Measurements from ENCODE around the gene TSEN34. TPM values are rescaled to one million over a fixed set of nuclear protein-coding genes. Genes with fewer than 3 reads are reported as not detected.

Gene TSEN34
- total RNA-seq, 4 donors from 2014 or later: 36.1 to 49.3 (median 40.3) TPM

- TF ChIP-seq CTCF (IDR thresholded peaks at IDR 0.05): no peak
- no peak for DNase-seq (ENCODE audit: low spot score)
- no peak for ATAC-seq (ENCODE audit: low FRiP score)
These were observed 5.4 kb downstream of the TSEN34 start for GRCh38 chr19:54196536-54196935.

GRCh38 chr19:54197121-54197520, 6.0 kb downstream of the TSEN34 start:
- ATAC-seq (ENCODE audit: low FRiP score) (no peak), DNase-seq (ENCODE audit: low spot score) (no peak)
- no peak for TF ChIP-seq CTCF (IDR thresholded peaks at IDR 0.05)

GRCh38 chr19:54199401-54199800, 8.3 kb downstream of the TSEN34 start:
- DNase-seq (ENCODE audit: low spot score) (no peak), ATAC-seq (ENCODE audit: low FRiP score) (no peak)
- no peak for TF ChIP-seq CTCF (IDR thresholded peaks at IDR 0.05)

GRCh38 chr19:54201172-54201701, 10.1 kb downstream of the TSEN34 start:
- DNase-seq (ENCODE audit: low spot score): no peak
- TF ChIP-seq CTCF (IDR thresholded peaks at IDR 0.05): no peak
- ATAC-seq (ENCODE audit: low FRiP score): no peak

- no peak for TF ChIP-seq CTCF (IDR thresholded peaks at IDR 0.05)
These were observed 10.9 kb downstream of the TSEN34 start for GRCh38 chr19:54201980-54202379.

GRCh38 chr19:54203151-54203611, 12.1 kb downstream of the TSEN34 start:
- no peak for DNase-seq (ENCODE audit: low spot score)
- TF ChIP-seq CTCF (IDR thresholded peaks at IDR 0.05): no peak
- no peak for ATAC-seq (ENCODE audit: low FRiP score)

More at GRCh38 chr19:54201980-54202379, 10.9 kb downstream of the TSEN34 start:
- DNase-seq (ENCODE audit: low spot score) (no peak), ATAC-seq (ENCODE audit: low FRiP score) (no peak)

GRCh38 chr19:54204767-54205468, 13.8 kb downstream of the TSEN34 start:
- DNase-seq (ENCODE audit: low spot score) (no peak), ATAC-seq (ENCODE audit: low FRiP score) (no peak)
- no peak for TF ChIP-seq CTCF (IDR thresholded peaks at IDR 0.05)

Measured in omental fat pad (tissue), 4 donors.